Measurements from ENCODE around the gene NWD2.
A peak's percentile ranks its signal among the peaks of the same experiment; 100 is the strongest.
"Not testable (repeated sequence)": the region's sequence is repeated elsewhere in the genome, so short reads cannot be mapped to it uniquely, and the experiment has no call there.

The NWD2 gene

GRCh38 chr4:37469286-37469685 is 224.7 kb downstream of the NWD2 start:
- no peak for FAIRE-seq

GRCh38 chr4:37470245-37470644 is 225.7 kb downstream of the NWD2 start:
- peak; percentile 41 for FAIRE-seq

- no peak for FAIRE-seq
Measured at GRCh38 chr4:37471093-37471492, 226.6 kb downstream of the NWD2 start.

GRCh38 chr4:37471971-37472370 is 227.4 kb downstream of the NWD2 start:
- FAIRE-seq: no peak

GRCh38 chr4:37473807-37474206 is 229.3 kb downstream of the NWD2 start:
- FAIRE-seq: no peak

GRCh38 chr4:37475087-37475486 is 230.5 kb downstream of the NWD2 start:
- FAIRE-seq: no peak

GRCh38 chr4:37475776-37476175 is 231.2 kb downstream of the NWD2 start:
- peak; percentile 85 for FAIRE-seq

GRCh38 chr4:37476256-37476655 is 231.7 kb downstream of the NWD2 start:
- no peak for FAIRE-seq

GRCh38 chr4:37476691-37477090 is 232.1 kb downstream of the NWD2 start:
- FAIRE-seq: no peak

- no peak for FAIRE-seq
Measured at GRCh38 chr4:37477126-37477525, 232.6 kb downstream of the NWD2 start.

- FAIRE-seq: no peak
Measured at GRCh38 chr4:37478151-37478550, 233.6 kb downstream of the NWD2 start.

GRCh38 chr4:37480509-37480908 is 236.0 kb downstream of the NWD2 start:
- no peak for FAIRE-seq

GRCh38 chr4:37481547-37482122 is 237.1 kb downstream of the NWD2 start:
- FAIRE-seq: no peak

- FAIRE-seq: no peak
Measured at GRCh38 chr4:37482236-37482913, 237.8 kb downstream of the NWD2 start.

GRCh38 chr4:37483610-37484009 is 239.1 kb downstream of the NWD2 start:
- no peak for FAIRE-seq

GRCh38 chr4:37486166-37486565 is 241.6 kb downstream of the NWD2 start:
- FAIRE-seq: no peak

- peak; percentile 69 for FAIRE-seq
Measured at GRCh38 chr4:37487668-37488067, 243.1 kb downstream of the NWD2 start.

- FAIRE-seq: no peak
Measured at GRCh38 chr4:37489697-37490096, 245.2 kb downstream of the NWD2 start.

- FAIRE-seq: peak; percentile 10
Measured at GRCh38 chr4:37490391-37491347, 246.1 kb downstream of the NWD2 start.

GRCh38 chr4:37495353-37495752 is 250.8 kb downstream of the NWD2 start:
- not testable (repeated sequence) for FAIRE-seq

Data from colon (tissue), 2 donors.